ENCODE results near the gene KANTR. TPM values are rescaled to one million over a fixed set of nuclear protein-coding genes. Genes with fewer than 3 reads are reported as not detected.

The KANTR gene
- total and polyA plus RNA-seq, 9 of the 15 experiments (the other 6 are each of a cell fraction or from before 2014, with no cell fraction given), result 1.0 to 5.7 (median 3.4) TPM

DNA sequence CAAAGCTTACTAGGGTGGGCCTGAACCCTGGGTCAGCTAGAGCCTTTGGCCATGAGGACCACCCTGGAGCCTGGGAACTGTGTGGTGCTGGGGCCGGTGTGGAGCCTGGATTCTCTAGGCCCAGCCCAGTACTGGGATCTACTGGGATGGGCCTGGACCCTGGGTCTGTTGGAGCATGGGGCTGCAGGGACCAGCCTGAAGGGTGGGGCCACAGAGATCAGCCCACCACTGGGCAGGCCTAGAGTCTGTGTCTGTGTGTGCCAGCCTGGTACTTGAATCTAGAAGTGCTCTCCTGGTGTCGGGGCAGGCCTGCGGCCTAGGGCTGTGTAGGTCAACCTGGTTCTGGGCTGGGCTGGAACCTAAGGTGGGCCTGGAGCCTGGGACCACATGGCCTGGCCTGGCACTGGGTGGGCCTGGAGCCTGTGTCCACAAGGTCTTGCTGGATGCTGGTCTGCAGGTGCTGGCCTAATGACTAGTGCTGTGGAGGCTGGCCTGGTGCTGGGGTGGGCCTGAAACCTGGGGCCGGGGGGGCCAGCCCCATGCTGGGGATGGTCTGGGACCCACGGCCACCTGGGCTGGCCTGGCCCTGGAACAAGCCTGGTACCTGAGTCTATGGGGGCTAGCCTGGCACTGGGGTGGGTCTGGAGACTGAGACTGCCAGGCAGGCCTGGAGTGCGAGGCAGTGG is 21.1 kb downstream of the KANTR start:
- CTCF ChIA-PET (ENCODE audit: low intra/inter-chr PET ratio), result no interaction called here
- POLR2A ChIA-PET, result no interaction called here
- FAIRE-seq, result no peak
- BruUV-seq (replicated peaks), result no TSS peak
- Histone ChIP-seq H3K9ac (ENCODE audit: insufficient read depth in 1 of 2, low read depth in 2 of 2, low read length in 2 of 2) (no peak overlapping the region), H3K79me2 (ENCODE audit: control insufficient read depth, insufficient read depth, low read length) (no peaks in the 10 kb centered on the region), H3K27me3 (ENCODE audit: control insufficient read depth in 2 of 2, insufficient read depth in 2 of 2, low read length in 2 of 2) (no peaks in the 10 kb centered on the region), H3K9me1 (ENCODE audit: control insufficient read depth, insufficient read depth, low read length) (no peaks in the 10 kb centered on the region), H3K4me1 (replicated peaks in 1 of 2; ENCODE audit: control insufficient read depth in 2 of 2, insufficient read depth in 2 of 2, low read length in 2 of 2) (peaks cover 0 to 5% of the 10 kb centered on the region in 2 experiments; a peak in 1 of 5 replicates), H4K20me1 (replicated peaks; ENCODE audit: control insufficient read depth, insufficient read depth, low read length) (no peaks in the 10 kb centered on the region; the same call in 1 of the 2 replicates), H3K4me2 (ENCODE audit: insufficient read depth, low read length) (no peak overlapping the region), H3K36me3 (ENCODE audit: control insufficient read depth, insufficient read depth, low read length) (no peaks in the 10 kb centered on the region), H3K9me3 (replicated peaks; ENCODE audit: control insufficient read depth, insufficient read depth, low read depth, low read length) (no peaks in the 10 kb centered on the region), H2AFZ (ENCODE audit: low read depth, low read length) (no peak overlapping the region), H3K4me3 (no peak overlapping the region), H3K27ac (ENCODE audit: extremely low read depth, low read depth, low read length) (no peak overlapping the region)
- in situ Hi-C loops (cut with MboI), result no loop called here
- no peak for DNase-seq (ENCODE audit: extremely low read depth in 1 of 4, low spot score in 3 of 4)
- no peak for ATAC-seq
- WGBS (ENCODE audit: insufficient coverage, low coverage, missing lambda C conversion rate), result 42% methylated on average over 6 of the region's 6 CpGs
- intact Hi-C loops (cut with micrococcal nuclease), result no loop called here
- TF ChIP-seq, protein P1, sequence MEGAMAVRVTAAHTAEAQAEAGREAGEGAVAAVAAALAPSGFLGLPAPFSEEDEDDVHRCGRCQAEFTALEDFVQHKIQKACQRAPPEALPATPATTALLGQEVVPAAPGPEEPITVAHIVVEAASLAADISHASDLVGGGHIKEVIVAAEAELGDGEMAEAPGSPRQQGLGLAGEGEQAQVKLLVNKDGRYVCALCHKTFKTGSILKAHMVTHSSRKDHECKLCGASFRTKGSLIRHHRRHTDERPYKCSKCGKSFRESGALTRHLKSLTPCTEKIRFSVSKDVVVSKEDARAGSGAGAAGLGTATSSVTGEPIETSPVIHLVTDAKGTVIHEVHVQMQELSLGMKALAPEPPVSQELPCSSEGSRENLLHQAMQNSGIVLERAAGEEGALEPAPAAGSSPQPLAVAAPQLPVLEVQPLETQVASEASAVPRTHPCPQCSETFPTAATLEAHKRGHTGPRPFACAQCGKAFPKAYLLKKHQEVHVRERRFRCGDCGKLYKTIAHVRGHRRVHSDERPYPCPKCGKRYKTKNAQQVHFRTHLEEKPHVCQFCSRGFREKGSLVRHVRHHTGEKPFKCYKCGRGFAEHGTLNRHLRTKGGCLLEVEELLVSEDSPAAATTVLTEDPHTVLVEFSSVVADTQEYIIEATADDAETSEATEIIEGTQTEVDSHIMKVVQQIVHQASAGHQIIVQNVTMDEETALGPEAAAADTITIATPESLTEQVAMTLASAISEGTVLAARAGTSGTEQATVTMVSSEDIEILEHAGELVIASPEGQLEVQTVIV (CRISPR knock-in tag; IDR thresholded peaks at IDR 0.05; ENCODE audit: borderline replicate concordance), result no peak
- TF ChIP-seq POLR3A (IDR thresholded peaks at IDR 0.05; ENCODE audit: borderline replicate concordance, extremely low read depth, insufficient read depth, insufficient read length) (no peak), ZNF589 (CRISPR knock-in tag; IDR thresholded peaks at IDR 0.05; ENCODE audit: low read depth) (no peak), MAFF (IDR thresholded peaks at IDR 0.05; ENCODE audit: low read length) (no peak), KDM5B (IDR thresholded peaks at IDR 0.05; ENCODE audit: insufficient replicate concordance, low read depth, low read length) (no peak), RFX5 (IDR thresholded peaks at IDR 0.05; ENCODE audit: low read depth, low read length) (no peak), ERF (CRISPR knock-in tag; IDR thresholded peaks at IDR 0.05) (no peak), BACH1 (tag; IDR thresholded peaks at IDR 0.05) (no peak), ZFP30 (CRISPR knock-in tag; IDR thresholded peaks at IDR 0.05; ENCODE audit: borderline replicate concordance) (no peak), ESRRB (CRISPR knock-in tag; IDR thresholded peaks at IDR 0.05; ENCODE audit: borderline replicate concordance) (no peak), GABPB1 (CRISPR knock-in tag; IDR thresholded peaks at IDR 0.05) (no peak)
- TF ChIP-seq, protein P2, sequence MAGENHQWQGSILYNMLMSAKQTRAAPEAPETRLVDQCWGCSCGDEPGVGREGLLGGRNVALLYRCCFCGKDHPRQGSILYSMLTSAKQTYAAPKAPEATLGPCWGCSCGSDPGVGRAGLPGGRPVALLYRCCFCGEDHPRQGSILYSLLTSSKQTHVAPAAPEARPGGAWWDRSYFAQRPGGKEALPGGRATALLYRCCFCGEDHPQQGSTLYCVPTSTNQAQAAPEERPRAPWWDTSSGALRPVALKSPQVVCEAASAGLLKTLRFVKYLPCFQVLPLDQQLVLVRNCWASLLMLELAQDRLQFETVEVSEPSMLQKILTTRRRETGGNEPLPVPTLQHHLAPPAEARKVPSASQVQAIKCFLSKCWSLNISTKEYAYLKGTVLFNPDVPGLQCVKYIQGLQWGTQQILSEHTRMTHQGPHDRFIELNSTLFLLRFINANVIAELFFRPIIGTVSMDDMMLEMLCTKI (IDR thresholded peaks at IDR 0.05; ENCODE audit: partially characterized antibody), result no peak

Data from K562 (cell line).